Activated CD4-positive, alpha-beta T cell treated with anti-CD3 and anti-CD28 coated beads for 24 hours (primary cell): ENCODE data around the gene NCAPD3.
"Not testable (repeated sequence)": the region's sequence is repeated elsewhere in the genome, so short reads cannot be mapped to it uniquely, and the experiment has no call there.

Experiments
- DNase-seq, 2 donors: peaks; one replicate each; pipeline ENCODE4 v3.0.0-alpha.2; 2020; ENCODE audit warnings: low read depth in 2 of 2

NCAPD3 gene

GRCh38 chr11:134138376-134138775 lies 85.4 kb downstream of the NCAPD3 start:
- no peak for DNase-seq

GRCh38 chr11:134134167-134134566 lies 89.6 kb downstream of the NCAPD3 start:
- no peak for DNase-seq

GRCh38 chr11:134132808-134133207 lies 91.0 kb downstream of the NCAPD3 start:
- no peak for DNase-seq

- no peak for DNase-seq
These were observed 92.0 kb downstream of the NCAPD3 start for GRCh38 chr11:134131628-134132244.

GRCh38 chr11:134126217-134126822 lies 97.4 kb downstream of the NCAPD3 start:
- no peak for DNase-seq

GRCh38 chr11:134125507-134125906 lies 98.3 kb downstream of the NCAPD3 start:
- no peak for DNase-seq

- no peak for DNase-seq
These were observed 98.9 kb downstream of the NCAPD3 start for GRCh38 chr11:134124660-134125451.

- no peak for DNase-seq
These were observed 102.7 kb downstream of the NCAPD3 start for GRCh38 chr11:134120921-134121526.

GRCh38 chr11:134120143-134120850 lies 103.5 kb downstream of the NCAPD3 start:
- DNase-seq, result no peak

- DNase-seq, result no peak
These were observed 104.7 kb downstream of the NCAPD3 start for GRCh38 chr11:134119094-134119493.

- no peak for DNase-seq
These were observed 105.8 kb downstream of the NCAPD3 start for GRCh38 chr11:134118006-134118405.

GRCh38 chr11:134116210-134116609 lies 107.6 kb downstream of the NCAPD3 start:
- DNase-seq, result no peak

- not testable (repeated sequence) for DNase-seq
These were observed 110.0 kb downstream of the NCAPD3 start for GRCh38 chr11:134113787-134114186.

- DNase-seq, result no peak
These were observed 113.4 kb downstream of the NCAPD3 start for GRCh38 chr11:134110252-134110815.
